Midbrain (tissue), 1 donor: ENCODE results near the gene USH2A.
"Not testable (repeated sequence)": the region's sequence is repeated elsewhere in the genome, so short reads cannot be mapped to it uniquely, and the experiment has no call there.

Source experiments
- DNase-seq: peaks from one replicate; lab custom pipeline; 2025; lab: John Stamatoyannopoulos, UW

The USH2A gene

DNA sequence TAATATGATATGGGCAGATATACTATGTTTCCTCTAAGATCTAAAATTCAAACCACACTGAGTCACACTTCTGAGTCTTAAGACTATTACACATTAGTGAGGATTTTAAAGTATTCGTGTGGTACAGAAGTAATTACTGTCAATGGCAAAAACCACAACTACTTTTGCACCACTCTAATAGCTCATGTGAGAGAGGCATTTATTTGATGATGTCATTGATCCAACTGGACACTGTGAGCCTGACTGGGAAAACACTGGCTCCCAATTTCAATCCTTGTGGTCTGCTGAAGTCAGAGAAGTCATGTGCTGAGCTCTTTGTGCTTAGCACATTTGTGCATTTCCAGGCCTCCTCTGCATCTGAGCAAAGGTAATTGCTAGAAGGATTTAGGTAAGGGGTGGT lies 377.8 kb downstream of the USH2A start:
- no peak for DNase-seq

GRCh38 chr1:216044538-216044937 lies 378.7 kb downstream of the USH2A start:
- no peak for DNase-seq

DNA sequence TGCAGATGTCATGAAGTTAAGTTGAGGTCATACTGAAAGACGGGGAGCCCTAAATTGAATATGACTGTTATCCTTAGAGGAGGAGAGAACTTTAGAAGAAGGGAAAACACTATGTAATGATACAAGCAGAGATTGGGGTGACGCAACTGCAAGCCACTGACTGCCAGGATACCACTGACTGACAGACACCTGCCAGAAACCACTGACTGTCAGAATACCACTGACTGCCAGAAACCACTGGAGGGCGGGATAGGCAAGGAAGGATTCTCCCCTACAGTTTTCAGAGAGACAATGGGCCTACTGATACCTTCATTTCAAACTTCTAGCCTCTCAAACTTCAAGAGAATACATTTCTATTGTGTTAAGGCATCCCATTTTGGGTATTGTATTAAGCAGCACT lies 388.7 kb downstream of the USH2A start:
- DNase-seq: no peak

GRCh38 chr1:216032961-216033614 lies 390.2 kb downstream of the USH2A start:
- DNase-seq: no peak

- no peak for DNase-seq
Measured at GRCh38 chr1:216032284-216032683, 391.0 kb downstream of the USH2A start.

DNA sequence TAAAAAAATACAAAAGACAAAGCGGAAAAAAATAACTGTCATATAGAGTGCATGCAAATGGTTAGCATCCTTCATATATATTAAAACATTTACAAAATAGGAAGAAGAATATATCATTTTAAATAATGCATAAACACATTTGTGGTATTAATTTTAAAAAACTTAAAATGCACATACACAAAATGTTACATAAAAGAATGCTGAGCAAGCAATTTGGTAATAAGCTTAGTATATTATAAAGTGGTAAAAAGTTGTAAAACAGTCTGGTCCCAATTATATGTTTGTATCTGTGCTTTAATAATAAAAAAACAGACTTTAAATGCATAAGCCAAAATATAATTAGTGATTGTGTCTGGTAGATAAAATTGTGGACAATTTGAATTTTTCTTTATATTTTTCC lies 394.6 kb downstream of the USH2A start:
- DNase-seq: no peak

DNA sequence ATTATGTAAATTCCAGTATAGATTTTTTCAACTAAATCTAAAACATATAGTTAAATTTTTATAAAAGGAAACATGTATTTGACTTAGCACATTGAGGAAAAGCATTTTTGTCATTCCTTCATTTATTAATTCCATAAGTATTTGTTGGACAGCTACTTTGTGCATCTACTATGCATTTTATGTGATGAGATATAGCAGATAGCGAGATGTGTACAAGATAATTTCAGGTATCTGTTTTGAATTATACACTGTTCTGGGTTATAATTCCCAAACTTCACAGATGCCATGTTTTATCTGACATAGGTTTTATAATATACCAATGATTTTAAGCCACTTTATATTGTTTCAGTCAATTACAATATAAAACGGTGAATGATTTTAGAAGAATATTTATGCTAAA lies 398.7 kb downstream of the USH2A start:
- no peak for DNase-seq

DNA sequence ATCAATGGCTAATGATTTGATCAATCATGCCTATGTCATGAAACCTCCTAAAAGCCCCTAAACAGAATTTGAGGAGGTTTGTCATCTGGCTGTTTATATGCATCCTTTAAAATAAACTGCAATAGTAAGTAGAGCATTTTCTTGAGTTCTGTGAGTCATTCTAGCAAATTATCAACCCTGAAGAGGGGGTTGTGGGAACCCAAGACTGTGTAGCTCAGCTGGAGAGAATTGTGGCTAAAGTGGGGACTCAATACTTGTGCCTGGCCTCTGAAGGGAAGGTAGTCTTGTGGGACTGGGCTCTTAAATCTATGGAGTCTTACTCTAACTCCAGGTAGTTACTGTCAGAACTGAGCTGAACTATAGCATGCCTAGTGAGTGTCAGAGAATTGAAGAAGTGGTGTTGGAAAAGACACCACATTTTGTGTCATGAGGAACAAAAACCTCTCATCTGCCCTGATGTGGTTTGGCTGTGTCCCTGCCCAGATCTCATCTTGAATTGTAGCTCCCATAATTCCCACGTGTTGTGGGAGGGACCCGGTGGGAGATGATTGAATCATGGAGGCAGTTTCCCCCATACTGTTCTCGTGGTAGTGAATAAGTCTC lies 402.4 kb downstream of the USH2A start:
- DNase-seq: no peak

- DNase-seq: no peak
Measured at GRCh38 chr1:216015116-216015515, 408.1 kb downstream of the USH2A start.

DNA sequence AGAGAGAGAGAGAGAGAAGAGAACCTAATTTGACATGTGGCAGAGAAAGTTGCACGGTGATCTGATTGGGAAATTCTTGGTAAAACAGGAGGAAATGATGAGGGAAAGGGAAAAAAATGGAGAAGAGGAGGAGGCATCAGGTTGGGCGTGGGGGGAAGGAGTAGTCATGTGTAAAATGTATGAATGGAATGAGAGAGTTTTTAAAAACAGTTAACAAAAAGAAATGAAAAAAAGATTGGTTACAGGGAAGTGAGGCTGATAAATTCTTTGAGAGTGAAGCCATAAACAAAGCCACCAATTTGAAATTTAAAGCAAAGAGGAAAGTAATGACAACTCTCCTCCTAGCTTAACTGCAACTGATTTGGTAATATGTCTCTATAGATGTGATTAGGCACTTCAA lies 409.2 kb downstream of the USH2A start:
- no peak for DNase-seq

DNA sequence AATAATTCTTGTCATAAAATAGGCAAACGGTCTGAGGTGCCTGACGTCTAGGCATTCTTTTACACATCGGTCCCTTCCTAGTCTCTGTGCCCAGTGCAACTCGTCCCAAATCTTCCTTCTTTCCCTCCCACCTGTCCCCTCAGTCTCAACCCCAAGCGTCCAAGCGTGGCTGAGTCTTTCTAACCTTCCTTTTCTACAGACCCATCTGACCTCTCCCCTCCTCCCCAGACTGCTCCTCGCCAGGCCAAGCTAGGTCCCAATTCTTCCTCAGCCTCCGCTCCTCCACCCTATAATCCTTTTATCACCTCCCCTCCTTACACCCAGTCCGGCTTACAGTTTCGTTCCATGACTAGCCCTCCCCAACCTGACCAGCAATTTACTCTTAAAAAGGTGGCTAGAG lies 413.8 kb downstream of the USH2A start:
- not testable (repeated sequence) for DNase-seq

DNA sequence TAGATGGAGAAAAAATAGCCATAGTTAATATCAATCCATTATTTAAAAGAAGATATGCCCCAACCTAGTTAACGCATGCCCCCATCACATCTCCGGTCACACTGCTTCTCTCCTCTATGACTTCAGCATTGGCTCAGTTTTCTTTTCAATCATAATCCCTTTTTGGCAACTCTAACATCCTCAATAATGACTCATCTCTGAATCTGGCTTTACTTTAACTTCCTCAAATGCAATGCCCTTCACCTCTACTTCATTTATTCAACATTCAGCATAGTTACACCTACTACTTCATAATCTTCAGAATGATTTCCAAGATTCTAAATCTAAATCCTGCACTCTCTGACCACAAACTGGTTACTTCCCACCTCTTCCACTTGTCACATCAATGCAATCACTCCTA lies 417.3 kb downstream of the USH2A start:
- no peak for DNase-seq

DNA sequence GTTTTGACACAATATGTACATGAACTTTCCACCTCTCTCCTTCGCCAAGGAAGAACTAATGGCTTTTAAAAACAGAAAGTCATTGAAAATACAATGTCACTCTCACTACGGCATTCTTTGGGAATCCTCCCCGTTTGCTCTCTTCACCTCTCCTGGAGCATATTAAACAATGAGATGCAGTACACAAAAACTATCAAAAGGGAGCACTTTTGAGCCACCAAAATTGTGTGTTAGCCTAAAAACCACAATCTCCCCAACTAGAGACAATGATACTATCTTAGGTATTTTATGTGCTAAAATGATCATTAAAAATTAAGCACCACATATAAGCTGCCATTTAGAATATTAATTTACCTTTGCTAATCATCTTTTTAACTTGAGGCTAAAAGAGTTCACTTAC lies 430.6 kb downstream of the USH2A start:
- DNase-seq: peak; percentile 27

DNA sequence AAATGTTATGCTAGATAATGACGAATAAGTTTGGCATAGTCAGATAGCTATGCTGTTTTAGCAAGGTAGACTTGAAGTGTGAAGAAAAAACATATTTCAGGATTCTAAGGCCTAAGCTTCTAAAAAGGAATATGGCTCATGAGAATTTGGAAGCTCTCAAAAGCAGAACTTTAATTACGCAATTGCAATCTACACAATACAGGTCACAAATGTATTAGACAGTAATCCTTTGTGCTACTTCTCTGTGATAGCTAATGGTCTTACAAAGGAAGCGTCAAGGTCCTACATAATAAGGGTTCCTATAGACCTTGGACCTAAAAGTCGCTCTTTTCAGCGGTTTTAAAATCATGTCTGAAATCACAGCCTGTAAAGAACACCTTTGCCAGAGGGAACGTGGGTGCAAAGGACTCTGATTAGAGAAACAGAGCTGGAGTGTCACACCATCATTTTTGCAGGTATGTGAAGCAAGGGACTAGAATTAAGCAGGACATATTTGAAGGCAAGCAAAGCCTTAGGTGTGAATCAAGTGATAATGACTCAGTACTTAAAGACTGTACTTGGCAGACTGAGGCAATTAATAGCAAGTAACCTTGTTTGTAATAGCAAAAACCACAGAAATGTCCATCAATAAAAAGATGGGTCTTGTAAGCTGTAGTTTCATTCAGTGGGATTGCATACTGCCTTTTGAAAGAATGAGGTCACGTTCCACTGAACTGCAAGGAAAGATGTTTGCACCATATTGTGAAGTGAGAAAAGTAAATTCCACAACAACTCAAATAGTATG lies 436.0 kb downstream of the USH2A start:
- no peak for DNase-seq

DNA sequence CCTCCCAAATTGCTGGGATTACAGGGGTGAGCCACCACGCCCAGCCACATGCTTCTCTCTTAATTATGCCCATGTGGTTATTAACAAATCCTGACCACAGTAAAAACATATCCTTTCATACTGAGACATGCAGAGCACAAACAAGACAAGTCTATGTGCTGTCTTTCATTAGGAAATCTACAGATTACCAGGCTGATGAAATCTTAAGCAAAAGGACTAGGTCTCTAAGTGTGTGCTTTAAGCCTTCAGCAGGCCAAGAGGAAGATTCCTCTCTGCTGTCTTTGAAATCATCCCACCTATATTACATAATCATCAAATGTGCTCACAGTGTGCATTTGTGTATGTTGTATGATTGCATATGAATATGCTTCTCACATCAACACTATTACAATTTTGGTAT lies 436.8 kb downstream of the USH2A start:
- DNase-seq: no peak

DNA sequence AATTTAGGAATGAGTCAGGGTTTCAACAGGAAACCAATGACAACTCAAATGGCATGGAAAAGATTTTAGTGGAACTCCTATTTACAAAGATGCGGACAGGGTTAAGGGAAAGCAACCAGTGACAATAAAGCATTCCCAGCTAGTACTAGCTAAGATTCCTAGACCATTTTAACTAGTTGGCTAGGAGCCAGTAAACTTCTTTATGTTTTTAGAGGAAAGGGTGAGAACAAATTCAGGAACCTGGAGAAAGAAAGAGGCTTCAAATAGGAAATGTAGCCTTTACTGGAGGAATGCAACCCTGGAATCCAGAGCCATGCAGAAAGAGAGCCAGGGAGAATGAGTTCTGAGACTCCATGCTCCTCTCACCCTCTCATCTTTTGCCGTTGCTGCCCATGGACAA lies 439.6 kb downstream of the USH2A start:
- no peak for DNase-seq

DNA sequence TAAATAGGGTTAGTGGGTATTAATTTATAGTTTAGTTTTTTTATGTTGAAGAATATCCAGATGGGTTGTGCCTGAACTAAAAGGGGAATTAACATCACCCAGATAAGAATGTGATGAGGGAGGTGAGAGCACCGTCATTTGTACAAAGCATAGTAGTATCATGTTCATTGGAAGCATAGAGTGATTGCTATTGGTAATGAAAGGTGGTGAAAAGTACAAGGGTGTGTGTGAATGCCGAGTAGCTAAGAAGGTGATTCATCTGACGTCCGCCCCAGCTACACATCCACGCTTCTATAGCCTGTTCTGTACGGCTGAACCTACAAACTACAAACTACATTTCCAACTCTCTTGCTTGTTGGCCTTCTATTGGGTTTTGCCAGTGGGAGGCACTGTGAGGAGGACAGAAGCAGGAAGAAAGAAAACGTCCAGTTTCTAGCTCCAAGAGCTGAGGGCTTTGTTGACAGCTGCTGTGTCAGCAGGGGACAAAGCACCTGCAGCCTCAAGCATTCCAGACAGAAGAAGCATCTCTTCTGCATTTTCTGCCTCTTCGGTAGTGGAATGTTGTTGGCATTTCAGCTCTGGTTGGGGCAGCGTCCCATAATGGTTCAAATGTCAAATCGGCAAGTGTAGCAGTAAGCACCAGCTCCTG lies 451.3 kb downstream of the USH2A start:
- no peak for DNase-seq

DNA sequence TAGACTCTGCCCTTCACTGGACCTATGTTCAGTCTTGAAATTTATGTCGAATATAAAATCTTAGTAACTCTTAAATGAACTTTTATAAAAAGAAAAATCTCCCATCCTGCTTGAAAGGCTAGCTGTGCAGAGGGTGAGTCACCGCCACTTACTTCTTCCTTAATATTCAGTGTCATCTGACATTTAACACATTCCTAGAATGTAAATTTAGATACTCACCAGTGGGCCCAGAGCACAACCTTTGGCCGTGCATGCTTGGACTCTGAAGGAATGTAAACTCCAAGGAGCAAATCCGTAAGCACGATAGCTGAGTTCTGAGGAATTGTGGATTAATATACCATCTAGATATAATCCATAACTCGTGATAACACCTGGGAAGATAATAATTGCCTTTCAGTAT lies 452.8 kb downstream of the USH2A start:
- no peak for DNase-seq

DNA sequence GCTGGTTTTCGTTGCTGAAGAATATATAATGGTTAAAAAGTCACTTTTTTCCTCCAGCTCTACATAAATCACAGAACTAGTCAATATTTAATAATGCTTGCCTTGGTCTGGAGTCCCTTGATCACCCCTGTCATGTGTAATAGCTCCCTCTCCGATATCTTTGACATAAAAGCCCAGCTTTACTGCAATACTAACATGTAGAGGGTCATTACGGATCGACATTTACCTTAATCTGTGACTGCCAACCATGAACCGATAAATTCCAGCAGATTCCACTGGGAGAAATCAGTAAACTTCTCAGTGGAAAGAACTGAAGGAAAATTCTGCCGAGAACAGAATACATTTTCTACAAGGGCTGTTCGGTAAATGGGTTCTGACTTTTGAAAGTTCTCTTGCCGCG lies 459.6 kb downstream of the USH2A start:
- no peak for DNase-seq

DNA sequence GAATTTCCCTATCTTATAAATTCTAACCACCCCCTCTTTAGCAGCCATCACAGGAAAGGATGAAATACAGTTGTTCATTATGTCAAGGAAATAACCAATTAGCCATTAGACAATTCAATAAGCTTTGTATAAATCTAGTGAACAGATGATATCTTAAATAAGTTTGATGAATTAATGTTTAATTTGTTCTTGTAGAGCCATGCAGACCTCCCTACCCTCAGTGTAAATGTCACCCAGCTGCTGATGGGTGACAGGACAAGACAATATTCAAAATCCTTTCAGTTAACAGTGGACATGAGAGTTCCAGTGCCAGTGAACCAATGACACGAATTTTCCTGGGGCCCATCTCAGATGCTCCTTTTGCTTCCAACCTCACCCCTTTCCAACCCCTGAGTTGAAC lies 460.2 kb downstream of the USH2A start:
- no peak for DNase-seq

DNA sequence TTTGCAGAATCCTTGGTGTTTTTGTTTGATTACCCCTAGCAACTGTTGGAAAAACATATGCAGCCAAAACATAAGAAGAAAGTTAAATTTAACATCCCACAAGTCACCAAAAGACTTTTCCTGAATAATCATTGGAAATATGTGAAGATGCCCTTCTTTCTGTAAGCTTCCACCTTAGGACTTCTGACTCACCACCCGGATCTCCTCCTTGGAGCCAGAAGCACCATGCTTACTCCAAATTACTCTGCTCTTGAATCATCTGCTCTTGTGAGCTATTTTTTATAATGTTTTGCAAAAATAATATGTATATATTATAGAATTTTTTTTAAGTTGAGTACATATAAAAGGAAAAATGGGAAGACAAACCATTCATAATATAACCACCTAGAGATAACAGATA lies 464.4 kb downstream of the USH2A start:
- no peak for DNase-seq

DNA sequence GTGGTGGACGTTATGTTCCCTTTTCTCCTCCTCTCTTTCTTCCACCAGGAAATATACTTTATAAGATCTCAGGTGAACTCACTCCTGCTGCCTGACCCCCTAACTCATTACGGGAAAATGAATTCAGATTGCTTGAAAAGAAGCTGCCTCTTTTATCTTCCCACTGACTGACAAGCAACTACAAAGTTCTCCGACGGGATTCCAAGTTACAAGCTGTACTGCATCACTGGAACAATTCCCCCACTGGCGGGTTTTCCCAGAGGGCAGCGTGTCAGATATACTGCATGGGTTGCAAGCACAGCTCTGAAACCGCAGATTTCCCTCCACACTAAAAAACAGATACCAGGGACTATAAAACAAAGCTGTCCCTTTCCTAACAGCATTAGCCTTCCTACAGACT lies 465.6 kb downstream of the USH2A start:
- no peak for DNase-seq

GRCh38 chr1:215932558-215932957 lies 490.7 kb downstream of the USH2A start:
- DNase-seq: no peak
